Vagina (tissue), 2 donors: Measurements from ENCODE around the gene RIBC2.

Experiments used
- CTCF ChIP-seq, 3 experiments: fragments of 450-650 bp in 2 of 3; fragments of 200-600 bp in 1 of 3; sonication (generic) in 1 of 3; IDR thresholded peaks; one replicate each; pipeline ENCODE4 v1.5.1; 2017 to 2019; ENCODE audit warnings: antibody characterized with exemption in 3 of 3, mild to moderate bottlenecking in 2 of 3, moderate library complexity in 2 of 3
- POLR2A ChIP-seq, 2 donors: fragments of 450-650 bp; IDR thresholded peaks; one replicate each; pipeline ENCODE4 v1.6.1; 2017; ENCODE audit warnings: antibody characterized with exemption in 2 of 2, mild to moderate bottlenecking in 2 of 2, moderate library complexity in 2 of 2

- TF ChIP-seq CTCF (IDR thresholded peaks at IDR 0.05) = no peak
- TF ChIP-seq POLR2A (IDR thresholded peaks at IDR 0.05) = no peak
These were observed 58.9 kb downstream of the RIBC2 start for GRCh38 chr22:45472426-45472825.
